Vagina (tissue), 2 donors: ENCODE measurements around the gene SIPA1.

Source experiments
- CTCF ChIP-seq, 3 experiments: fragments of 450-650 bp in 2 of 3; fragments of 200-600 bp in 1 of 3; sonication (generic) in 1 of 3; IDR thresholded peaks; one replicate each; pipeline ENCODE4 v1.5.1; 2017 to 2019; ENCODE audit warnings: antibody characterized with exemption in 3 of 3, mild to moderate bottlenecking in 2 of 3, moderate library complexity in 2 of 3
- POLR2AphosphoS5 ChIP-seq, 2 donors: sonication (generic); formaldehyde crosslinking; IDR thresholded peaks; one replicate each; pipeline ENCODE4 v1.9.0; 2017; ENCODE audit warnings: antibody characterized with exemption in 2 of 2, mild to moderate bottlenecking in 2 of 2, low read depth in 1 of 2; ENCODE audit not compliant: insufficient read depth in 1 of 2

GRCh38 chr11:65650547-65651338 is 12.8 kb downstream of the SIPA1 start:
- TF ChIP-seq CTCF (IDR thresholded peaks at IDR 0.05) (no peak), POLR2AphosphoS5 (IDR thresholded peaks at IDR 0.05; ENCODE audit: insufficient read depth in 1 of 2, low read depth in 1 of 2) (no peak)
